Measurements from ENCODE around the gene YARS2. TPM values are rescaled to one million over a fixed set of nuclear protein-coding genes. Genes with fewer than 3 reads are reported as not detected.
"Not testable (repeated sequence)": the region's sequence is repeated elsewhere in the genome, so short reads cannot be mapped to it uniquely, and the experiment has no call there.

Gene YARS2
- total RNA-seq, 1 experiment from 2014 or later = 48.7 TPM

- Mint-ChIP-seq H3K9me3 (ENCODE audit: unreplicated experiment) (no peaks in the 10 kb centered on the region), H3K4me3 (ENCODE audit: unreplicated experiment) (no peak overlapping the region), H3K27me3 (ENCODE audit: insufficient read depth, unreplicated experiment) (no peaks in the 10 kb centered on the region), H3K36me3 (ENCODE audit: insufficient read depth, unreplicated experiment) (peaks cover 32% of the 10 kb centered on the region), H3K27ac (ENCODE audit: unreplicated experiment) (no peak overlapping the region), H3K4me1 (ENCODE audit: low read depth, unreplicated experiment) (no peaks in the 10 kb centered on the region)
- no peaks in the 10 kb centered on the region for H3K36me3 ChIP-seq (ENCODE audit: control insufficient read depth, insufficient read depth, low read length)
- H3K27me3 ChIP-seq (replicated peaks; ENCODE audit: control insufficient read depth, insufficient read depth, low read length) = no peaks in the 10 kb centered on the region
- H3K9me3 ChIP-seq = no peaks in the 10 kb centered on the region
- BruUV-seq (replicated peaks) = no TSS peak
- CTCF ChIA-PET = no interaction called here
- intact Hi-C loops (cut with micrococcal nuclease; ENCODE audit: unreplicated experiment) = no loop called here
- DNase-seq = no peak
- no peaks in the 10 kb centered on the region for H3K4me1 ChIP-seq
- TF ChIP-seq CTCF (IDR thresholded peaks at IDR 0.05; ENCODE audit: insufficient read depth in 1 of 2, low read depth in 1 of 2, low read length in 1 of 2, severe bottlenecking in 1 of 2, unreplicated experiment in 1 of 2) = no peak
- no peak overlapping the region for H3K4me3 ChIP-seq (ENCODE audit: low read depth, low read length)
- POLR2A ChIA-PET = no interaction called here
Observed at GRCh38 chr12:32705783-32706182, 49.9 kb downstream of the YARS2 start.

- Mint-ChIP-seq H3K27me3 (ENCODE audit: insufficient read depth, unreplicated experiment) (no peaks in the 10 kb centered on the region), H3K4me3 (ENCODE audit: unreplicated experiment) (no peak overlapping the region), H3K9me3 (ENCODE audit: unreplicated experiment) (no peaks in the 10 kb centered on the region), H3K36me3 (ENCODE audit: insufficient read depth, unreplicated experiment) (peaks cover 23% of the 10 kb centered on the region), H3K4me1 (ENCODE audit: low read depth, unreplicated experiment) (no peaks in the 10 kb centered on the region), H3K27ac (ENCODE audit: unreplicated experiment) (no peak overlapping the region)
- intact Hi-C loops (cut with micrococcal nuclease; ENCODE audit: unreplicated experiment) = no loop called here
- H3K9me3 ChIP-seq = no peaks in the 10 kb centered on the region
- BruUV-seq (replicated peaks) = no TSS peak
- H3K4me3 ChIP-seq (ENCODE audit: low read depth, low read length) = no peak overlapping the region
- H3K27me3 ChIP-seq (replicated peaks; ENCODE audit: control insufficient read depth, insufficient read depth, low read length) = no peaks in the 10 kb centered on the region
- H3K36me3 ChIP-seq (ENCODE audit: control insufficient read depth, insufficient read depth, low read length) = no peaks in the 10 kb centered on the region
- TF ChIP-seq CTCF (IDR thresholded peaks at IDR 0.05; ENCODE audit: insufficient read depth in 1 of 2, low read depth in 1 of 2, low read length in 1 of 2, severe bottlenecking in 1 of 2, unreplicated experiment in 1 of 2) = no peak
- CTCF ChIA-PET = interaction anchor here (0.6 kb wide), 2 partner anchors 1050 kb away, joined by 3 to 5 read pairs; no protein-coding TSS in a partner anchor
- no peaks in the 10 kb centered on the region for H3K4me1 ChIP-seq
- POLR2A ChIA-PET = interaction anchor here (0.7 kb wide), 1 partner anchor 359 kb away, joined by 5 read pairs; no protein-coding TSS in a partner anchor
- DNase-seq = no peak
Observed at GRCh38 chr12:32702946-32703345, 52.8 kb downstream of the YARS2 start.

GRCh38 chr12:32702473-32702872 is 53.2 kb downstream of the YARS2 start:
- H3K36me3 Mint-ChIP-seq (ENCODE audit: insufficient read depth, unreplicated experiment) = peaks cover 21% of the 10 kb centered on the region
- no peaks in the 10 kb centered on the region for H3K27me3 ChIP-seq (replicated peaks; ENCODE audit: control insufficient read depth, insufficient read depth, low read length)
- H3K4me3 ChIP-seq (ENCODE audit: low read depth, low read length) = no peak overlapping the region
- DNase-seq = no peak
- no peaks in the 10 kb centered on the region for H3K36me3 ChIP-seq (ENCODE audit: control insufficient read depth, insufficient read depth, low read length)
- no peak for TF ChIP-seq CTCF (IDR thresholded peaks at IDR 0.05; ENCODE audit: insufficient read depth in 1 of 2, low read depth in 1 of 2, low read length in 1 of 2, severe bottlenecking in 1 of 2, unreplicated experiment in 1 of 2)
- H3K9me3 Mint-ChIP-seq (ENCODE audit: unreplicated experiment) = no peaks in the 10 kb centered on the region
- ChIA-PET POLR2A (no interaction called here), CTCF (interaction anchor here (0.6 kb wide), 1 partner anchor 1049 kb away, joined by 3 read pairs; no protein-coding TSS in a partner anchor)
- no peak overlapping the region for H3K27ac Mint-ChIP-seq (ENCODE audit: unreplicated experiment)
- no peaks in the 10 kb centered on the region for H3K27me3 Mint-ChIP-seq (ENCODE audit: insufficient read depth, unreplicated experiment)
- intact Hi-C loops (cut with micrococcal nuclease; ENCODE audit: unreplicated experiment) = no loop called here
- no peak overlapping the region for H3K4me3 Mint-ChIP-seq (ENCODE audit: unreplicated experiment)
- no peaks in the 10 kb centered on the region for H3K9me3 ChIP-seq
- BruUV-seq (replicated peaks) = no TSS peak
- H3K4me1 Mint-ChIP-seq (ENCODE audit: low read depth, unreplicated experiment) = no peaks in the 10 kb centered on the region
- H3K4me1 ChIP-seq = no peaks in the 10 kb centered on the region

GRCh38 chr12:32699437-32699836 is 56.3 kb downstream of the YARS2 start:
- H3K36me3 ChIP-seq (ENCODE audit: control insufficient read depth, insufficient read depth, low read length); H3K27me3 ChIP-seq (replicated peaks; ENCODE audit: control insufficient read depth, insufficient read depth, low read length); CTCF ChIA-PET; DNase-seq; H3K4me1 ChIP-seq; BruUV-seq (replicated peaks); H3K4me3 Mint-ChIP-seq (ENCODE audit: unreplicated experiment); H3K27ac Mint-ChIP-seq (ENCODE audit: unreplicated experiment); H3K4me1 Mint-ChIP-seq (ENCODE audit: low read depth, unreplicated experiment); H3K27me3 Mint-ChIP-seq (ENCODE audit: insufficient read depth, unreplicated experiment); intact Hi-C loops (cut with micrococcal nuclease; ENCODE audit: unreplicated experiment); H3K4me3 ChIP-seq (ENCODE audit: low read depth, low read length): not testable (repeated sequence)
- Mint-ChIP-seq H3K36me3 (ENCODE audit: insufficient read depth, unreplicated experiment) (peaks cover 24% of the 10 kb centered on the region), H3K9me3 (ENCODE audit: unreplicated experiment) (peaks cover 17% of the 10 kb centered on the region)
- POLR2A ChIA-PET = interaction anchor here (0.7 kb wide), 1 partner anchor 52 kb away, joined by 3 read pairs; no protein-coding TSS in a partner anchor
- H3K9me3 ChIP-seq = peaks cover 11% of the 10 kb centered on the region; the same call in 1 of the 2 replicates

All from Caco-2 (cell line).